Anterior cingulate cortex (tissue), 58 donors: ENCODE measurements around the gene CHST14.

Experiments used
- DNase-seq, 58 donors: peaks; one replicate each; lab custom pipeline; 2025; lab: John Stamatoyannopoulos, UW

The CHST14 gene

GRCh38 chr15:40458495-40459371, 12.1 kb upstream of the CHST14 start:
- no peak for DNase-seq

- no peak for DNase-seq
These were observed 11.3 kb upstream of the CHST14 start for GRCh38 chr15:40459391-40460015.

- DNase-seq: no peak
These were observed 10.4 kb upstream of the CHST14 start for GRCh38 chr15:40460404-40460803.

- DNase-seq: no peak
These were observed 8.8 kb upstream of the CHST14 start for GRCh38 chr15:40461958-40462357.

- DNase-seq: no peak
These were observed 7.5 kb upstream of the CHST14 start for GRCh38 chr15:40463279-40463678.

- no peak for DNase-seq
These were observed 6.8 kb upstream of the CHST14 start for GRCh38 chr15:40463886-40464545.

- no peak for DNase-seq
These were observed 6.1 kb upstream of the CHST14 start for GRCh38 chr15:40464595-40465185.

GRCh38 chr15:40465939-40466338, 4.8 kb upstream of the CHST14 start:
- DNase-seq: no peak

- no peak for DNase-seq
These were observed 4.1 kb upstream of the CHST14 start for GRCh38 chr15:40466426-40467260.

- DNase-seq: no peak
These were observed 3.5 kb upstream of the CHST14 start for GRCh38 chr15:40467261-40467615.

- no peak for DNase-seq
These were observed 1.9 kb upstream of the CHST14 start for GRCh38 chr15:40468898-40469331.

- no peak for DNase-seq
These were observed 901 bp upstream of the CHST14 start for GRCh38 chr15:40469776-40470390.

- peak in 9 of 58 donors; percentile 19 to 53 (median 40) for DNase-seq
These were observed 472 bp downstream of the CHST14 start for GRCh38 chr15:40471105-40471807.

GRCh38 chr15:40471808-40472150, 995 bp downstream of the CHST14 start:
- DNase-seq: no peak

GRCh38 chr15:40472171-40472727, 1.5 kb downstream of the CHST14 start:
- no peak for DNase-seq

GRCh38 chr15:40474581-40474980, 3.8 kb downstream of the CHST14 start:
- DNase-seq: no peak

GRCh38 chr15:40477642-40478327, 7.0 kb downstream of the CHST14 start:
- no peak for DNase-seq

GRCh38 chr15:40479024-40479423, 8.2 kb downstream of the CHST14 start:
- no peak for DNase-seq
